Osteocyte (in vitro differentiated cells): Measurements from ENCODE around the gene MB21D2. TPM values are rescaled to one million over a fixed set of nuclear protein-coding genes. Genes with fewer than 3 reads are reported as not detected.

ENCODE experiments used
- DNase-seq: peaks from one replicate; pipeline ENCODE4 v3.0.0; 2021; ENCODE audit warnings: mixed read lengths; ENCODE audit not compliant: unreplicated experiment; ENCODE audit errors: extremely low spot score
- H3K27ac Mint-ChIP-seq: one replicate; pipeline ENCODE4 v1.8.0; 2021; ENCODE audit warnings: mild to moderate bottlenecking, mixed read lengths; ENCODE audit not compliant: unreplicated experiment
- H3K27me3 Mint-ChIP-seq: one replicate; pipeline ENCODE4 v1.8.0; 2021; ENCODE audit warnings: mixed read lengths; ENCODE audit not compliant: unreplicated experiment
- H3K36me3 Mint-ChIP-seq: one replicate; pipeline ENCODE4 v1.8.0; 2021; ENCODE audit warnings: mixed read lengths; ENCODE audit not compliant: unreplicated experiment
- H3K4me1 Mint-ChIP-seq: one replicate; pipeline ENCODE4 v1.8.0; 2021; ENCODE audit warnings: mixed read lengths; ENCODE audit not compliant: unreplicated experiment
- H3K4me3 Mint-ChIP-seq: one replicate; pipeline ENCODE4 v1.8.0; 2021; ENCODE audit warnings: mild to moderate bottlenecking, moderate library complexity, mixed read lengths; ENCODE audit not compliant: unreplicated experiment
- H3K9me3 Mint-ChIP-seq: one replicate; pipeline ENCODE4 v1.8.0; 2021; ENCODE audit warnings: mixed read lengths; ENCODE audit not compliant: unreplicated experiment
- total RNA-seq: library from RNA; stranded (reverse); gene quantifications from 2 replicates; pipeline ENCODE4 v1.2.1, GENCODE V29; 2021
- TF ChIP-seq, protein P1 (sequence below): fragments of 200-600 bp; sonication (generic); IDR thresholded peaks from 2 replicates; pipeline ENCODE4 v1.5.0; 2021; ENCODE audit warnings: antibody characterized with exemption, mild to moderate bottlenecking, moderate library complexity

MB21D2 gene
- total RNA-seq, 1 donor from 2014 or later, result 5.5 TPM

DNA sequence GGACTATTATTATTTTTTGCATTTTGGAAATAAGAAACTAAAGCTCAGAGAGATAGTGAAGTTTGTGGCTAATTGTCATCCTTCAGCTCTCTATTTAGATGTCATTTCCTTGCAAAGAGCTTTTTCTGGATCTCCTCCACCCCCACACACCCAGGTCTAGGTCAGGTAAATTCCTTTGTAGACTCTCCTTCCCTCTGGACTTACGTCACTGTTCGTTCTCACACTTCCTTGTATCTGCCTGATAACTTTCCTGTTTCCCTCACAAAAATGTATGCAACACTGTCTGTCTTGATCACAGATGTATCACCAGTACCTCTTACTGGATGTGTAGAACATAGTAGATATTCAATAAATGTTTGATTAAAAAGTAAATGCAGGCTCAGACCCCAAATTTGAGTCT, 6.1 kb upstream of the MB21D2 start:
- H3K27me3 Mint-ChIP-seq, result no peaks in the 10 kb centered on the region
- H3K9me3 Mint-ChIP-seq, result no peaks in the 10 kb centered on the region
- H3K4me1 Mint-ChIP-seq, result peaks cover 3% of the 10 kb centered on the region
- DNase-seq, result no peak
- H3K4me3 Mint-ChIP-seq, result no peak overlapping the region
- no peak overlapping the region for H3K27ac Mint-ChIP-seq
- no peaks in the 10 kb centered on the region for H3K36me3 Mint-ChIP-seq
- TF ChIP-seq, protein P1, sequence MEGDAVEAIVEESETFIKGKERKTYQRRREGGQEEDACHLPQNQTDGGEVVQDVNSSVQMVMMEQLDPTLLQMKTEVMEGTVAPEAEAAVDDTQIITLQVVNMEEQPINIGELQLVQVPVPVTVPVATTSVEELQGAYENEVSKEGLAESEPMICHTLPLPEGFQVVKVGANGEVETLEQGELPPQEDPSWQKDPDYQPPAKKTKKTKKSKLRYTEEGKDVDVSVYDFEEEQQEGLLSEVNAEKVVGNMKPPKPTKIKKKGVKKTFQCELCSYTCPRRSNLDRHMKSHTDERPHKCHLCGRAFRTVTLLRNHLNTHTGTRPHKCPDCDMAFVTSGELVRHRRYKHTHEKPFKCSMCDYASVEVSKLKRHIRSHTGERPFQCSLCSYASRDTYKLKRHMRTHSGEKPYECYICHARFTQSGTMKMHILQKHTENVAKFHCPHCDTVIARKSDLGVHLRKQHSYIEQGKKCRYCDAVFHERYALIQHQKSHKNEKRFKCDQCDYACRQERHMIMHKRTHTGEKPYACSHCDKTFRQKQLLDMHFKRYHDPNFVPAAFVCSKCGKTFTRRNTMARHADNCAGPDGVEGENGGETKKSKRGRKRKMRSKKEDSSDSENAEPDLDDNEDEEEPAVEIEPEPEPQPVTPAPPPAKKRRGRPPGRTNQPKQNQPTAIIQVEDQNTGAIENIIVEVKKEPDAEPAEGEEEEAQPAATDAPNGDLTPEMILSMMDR, result no peak

DNA sequence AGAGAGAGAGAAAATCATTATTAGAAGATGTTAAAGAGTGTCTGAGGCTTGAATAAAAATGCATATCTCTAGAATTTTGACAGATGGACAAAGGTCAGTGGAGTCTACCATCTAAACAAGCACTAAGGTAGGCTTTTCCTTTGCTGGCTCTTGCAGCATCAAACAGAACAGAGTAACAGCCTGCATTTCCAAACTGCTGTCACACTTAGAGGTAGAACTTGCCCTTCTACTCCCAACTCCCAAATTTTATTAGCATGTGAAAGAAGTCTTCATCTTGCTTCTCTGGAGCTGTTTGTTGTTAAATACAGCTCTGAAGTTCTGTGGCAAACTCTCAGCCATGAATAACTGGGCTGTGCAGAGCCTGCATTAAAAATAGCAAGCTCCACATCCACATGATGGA, 4.1 kb upstream of the MB21D2 start:
- Mint-ChIP-seq H3K27ac (no peak overlapping the region), H3K9me3 (no peaks in the 10 kb centered on the region), H3K36me3 (no peaks in the 10 kb centered on the region), H3K27me3 (no peaks in the 10 kb centered on the region), H3K4me3 (no peak overlapping the region), H3K4me1 (peaks cover 4% of the 10 kb centered on the region)
- DNase-seq, result no peak
- TF ChIP-seq, protein P1, result no peak

DNA sequence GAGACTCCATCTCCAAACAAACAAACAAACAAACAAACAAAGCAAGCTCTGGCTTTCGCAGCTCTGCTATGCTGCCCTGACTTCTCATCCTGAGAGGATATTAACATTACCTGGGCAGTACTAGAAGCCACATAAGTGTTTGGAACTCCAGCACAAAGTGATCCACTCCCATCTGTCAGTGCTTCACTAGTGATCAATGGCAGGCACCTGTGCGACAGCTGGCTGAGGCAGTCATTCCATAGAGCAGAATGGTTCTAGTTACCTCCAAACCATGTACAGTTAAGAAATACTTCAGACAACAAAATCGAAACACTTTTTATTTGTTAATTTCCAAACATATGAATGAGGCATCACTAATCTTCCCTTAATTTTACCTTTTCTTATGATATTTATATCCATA, 2.8 kb upstream of the MB21D2 start:
- no peak overlapping the region for H3K27ac Mint-ChIP-seq
- H3K4me1 Mint-ChIP-seq, result peaks cover 12% of the 10 kb centered on the region
- no peak for DNase-seq
- H3K9me3 Mint-ChIP-seq, result no peaks in the 10 kb centered on the region
- no peaks in the 10 kb centered on the region for H3K27me3 Mint-ChIP-seq
- H3K36me3 Mint-ChIP-seq, result no peaks in the 10 kb centered on the region
- TF ChIP-seq, protein P1, result no peak
- no peak overlapping the region for H3K4me3 Mint-ChIP-seq

DNA sequence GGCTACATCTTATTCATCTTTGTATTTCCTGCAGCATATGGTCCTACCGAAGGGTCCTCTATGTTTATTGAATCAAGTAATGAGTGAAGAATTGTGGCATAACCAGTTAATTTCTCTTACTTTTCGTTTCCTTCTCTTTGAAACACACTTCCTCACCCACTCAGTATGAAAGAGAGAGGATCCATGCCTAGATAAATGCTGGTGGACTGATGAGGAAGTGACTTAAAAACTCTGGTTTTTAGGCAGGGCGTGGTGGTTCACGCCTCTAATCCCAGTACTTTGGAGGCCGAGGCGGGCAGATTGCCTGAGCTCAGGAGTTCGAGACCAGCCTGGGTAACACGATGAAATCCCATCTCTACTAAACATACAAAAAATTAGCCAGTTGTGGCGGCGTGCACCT, 2.2 kb upstream of the MB21D2 start:
- no peak for DNase-seq
- H3K9me3 Mint-ChIP-seq, result no peaks in the 10 kb centered on the region
- H3K27me3 Mint-ChIP-seq, result no peaks in the 10 kb centered on the region
- H3K4me1 Mint-ChIP-seq, result peaks cover 17% of the 10 kb centered on the region
- no peak overlapping the region for H3K27ac Mint-ChIP-seq
- TF ChIP-seq, protein P1, result no peak
- no peaks in the 10 kb centered on the region for H3K36me3 Mint-ChIP-seq
- H3K4me3 Mint-ChIP-seq, result no peak overlapping the region

DNA sequence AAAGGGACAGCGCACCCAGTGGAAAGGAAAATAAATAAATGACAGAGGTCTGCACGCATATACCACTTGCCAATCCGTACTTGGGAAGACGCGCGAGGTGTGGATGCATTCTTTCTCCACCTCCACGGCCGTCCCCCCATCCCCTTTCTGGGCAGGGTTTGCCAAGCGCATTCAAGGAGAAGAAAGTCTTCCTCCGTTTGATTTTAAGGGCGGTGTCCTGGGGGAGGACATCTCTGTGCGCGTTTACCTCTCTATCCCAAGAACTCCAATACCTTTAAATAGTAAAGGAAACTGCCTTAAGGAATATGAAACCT, 576 bp upstream of the MB21D2 start:
- DNase-seq, result no peak
- H3K27me3 Mint-ChIP-seq, result no peaks in the 10 kb centered on the region
- TF ChIP-seq, protein P1, result peak; percentile 29
- peak overlapping the region; percentile 99 for H3K4me3 Mint-ChIP-seq
- H3K4me1 Mint-ChIP-seq, result peaks cover 20% of the 10 kb centered on the region
- H3K27ac Mint-ChIP-seq, result peak overlapping the region; percentile 93
- no peaks in the 10 kb centered on the region for H3K36me3 Mint-ChIP-seq
- H3K9me3 Mint-ChIP-seq, result no peaks in the 10 kb centered on the region
